GM18861 (cell line): Measurements from ENCODE around the gene APOBEC3G.

ENCODE experiments used
- ATAC-seq: cut with Tn5 transposase; IDR thresholded peaks from one replicate; pipeline ENCODE4 v1.9.1; 2021; ENCODE audit not compliant: unreplicated experiment

Gene APOBEC3G

DNA sequence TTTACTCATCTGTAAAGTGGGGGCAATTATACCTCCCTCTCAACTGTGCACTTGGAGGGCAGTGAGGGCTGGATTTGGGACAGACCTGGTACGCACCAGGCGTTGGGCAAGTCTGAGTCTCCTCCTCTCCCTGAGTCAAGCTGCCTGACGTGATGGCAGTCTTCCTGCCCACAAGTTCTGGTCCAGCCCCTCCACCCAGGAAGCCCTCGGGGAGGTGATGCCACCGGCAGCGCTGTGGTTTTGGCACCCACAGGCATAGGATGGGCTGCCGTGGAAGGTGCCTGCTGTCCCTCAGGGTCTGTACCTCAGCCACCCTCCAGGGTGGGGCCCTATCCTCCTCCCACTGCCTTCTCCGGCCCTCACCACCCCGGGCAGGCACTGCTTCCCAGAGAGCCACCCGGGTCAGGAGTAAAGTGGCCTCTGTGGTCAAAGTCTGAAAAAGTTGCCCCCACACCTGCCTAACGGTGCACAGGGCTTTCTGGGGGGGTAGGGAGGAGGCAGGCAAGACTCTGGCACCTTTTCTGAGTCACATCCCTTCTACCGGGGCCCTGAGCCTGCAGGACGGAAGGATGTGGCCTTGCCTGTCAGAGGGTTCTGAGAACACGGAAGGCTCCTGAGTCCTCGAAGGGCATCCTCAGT, 13.5 kb downstream of the APOBEC3G start:
- ATAC-seq: no peak

DNA sequence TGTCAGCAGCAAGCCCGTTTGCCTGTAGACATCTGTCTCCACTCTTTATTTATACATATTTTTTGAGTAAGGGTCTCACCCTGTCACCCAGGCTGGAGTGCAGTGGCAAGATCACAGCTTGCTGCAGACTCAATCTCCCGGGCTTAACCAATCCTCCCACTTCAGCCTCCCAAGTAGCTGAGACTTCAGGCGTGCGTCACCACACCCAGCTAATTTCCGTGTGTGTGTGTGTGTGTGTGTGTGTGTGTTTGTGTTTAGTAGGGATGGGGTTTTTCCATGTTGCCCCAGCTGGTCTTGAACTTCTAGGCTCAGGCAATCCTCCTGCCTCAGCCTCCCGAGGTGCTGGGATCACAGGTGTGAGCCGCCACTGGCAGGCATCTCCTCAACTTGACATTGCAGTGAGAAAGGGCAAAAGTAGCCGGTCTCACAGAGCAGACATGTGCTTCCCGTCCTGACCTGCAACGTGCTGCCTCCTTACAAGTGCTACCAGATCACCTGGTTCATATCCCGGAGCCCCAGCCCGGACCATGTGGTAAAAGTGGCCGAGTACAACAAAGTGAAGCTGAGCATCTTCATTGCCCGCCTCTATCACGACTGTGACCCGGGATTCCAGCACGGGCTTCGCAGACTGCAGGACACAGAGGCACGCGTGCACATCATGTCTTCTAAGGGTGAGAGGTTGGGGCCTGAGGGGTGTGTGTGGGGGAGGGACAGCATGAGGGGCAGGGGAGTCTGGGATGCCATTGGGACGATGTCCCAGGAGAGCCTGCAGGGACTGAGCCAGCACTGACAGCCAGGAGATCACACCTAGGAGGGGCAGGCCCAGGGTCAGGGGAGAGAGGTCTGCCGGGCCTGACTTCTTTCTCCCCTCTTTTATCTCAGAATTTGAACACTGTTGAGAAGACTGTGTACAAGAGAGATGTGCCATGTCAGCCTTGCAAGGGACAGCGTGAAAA, 14.3 kb downstream of the APOBEC3G start:
- ATAC-seq: no peak

DNA sequence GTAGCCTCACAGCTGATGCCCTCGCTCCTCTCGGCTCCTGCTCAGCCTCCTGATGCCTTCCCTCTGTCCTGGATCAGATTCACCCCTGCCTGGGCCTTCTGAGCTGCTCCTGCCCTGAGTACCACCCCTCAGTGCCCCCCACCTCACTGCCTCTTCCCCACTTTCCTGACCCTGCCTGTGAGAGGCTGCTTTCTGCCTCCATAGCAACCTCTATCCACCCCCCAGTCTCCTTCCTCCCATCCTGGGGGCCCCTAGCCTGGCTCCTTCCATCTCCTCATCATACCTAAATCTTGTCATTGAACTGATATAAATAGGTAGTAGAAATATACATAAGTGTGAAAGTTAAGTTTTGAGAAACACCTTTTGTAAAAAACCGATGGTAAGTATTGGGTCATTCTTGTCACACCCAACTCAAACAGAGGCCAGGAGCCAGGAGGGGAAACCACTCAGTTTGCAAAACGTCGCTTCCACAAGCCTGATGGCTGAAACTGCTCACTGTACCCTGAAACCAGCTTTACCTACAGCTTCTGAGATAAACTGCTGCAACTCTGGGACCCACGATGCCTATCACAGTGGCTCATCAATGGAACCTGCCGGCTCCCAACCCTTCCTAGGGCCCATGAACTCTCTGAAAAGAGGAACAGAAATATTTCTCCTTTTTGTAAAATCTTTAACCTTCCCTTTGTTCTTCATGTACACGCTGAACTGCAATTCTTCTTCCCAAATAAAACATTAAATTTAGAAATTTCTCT, 15.2 kb downstream of the APOBEC3G start:
- no peak for ATAC-seq

DNA sequence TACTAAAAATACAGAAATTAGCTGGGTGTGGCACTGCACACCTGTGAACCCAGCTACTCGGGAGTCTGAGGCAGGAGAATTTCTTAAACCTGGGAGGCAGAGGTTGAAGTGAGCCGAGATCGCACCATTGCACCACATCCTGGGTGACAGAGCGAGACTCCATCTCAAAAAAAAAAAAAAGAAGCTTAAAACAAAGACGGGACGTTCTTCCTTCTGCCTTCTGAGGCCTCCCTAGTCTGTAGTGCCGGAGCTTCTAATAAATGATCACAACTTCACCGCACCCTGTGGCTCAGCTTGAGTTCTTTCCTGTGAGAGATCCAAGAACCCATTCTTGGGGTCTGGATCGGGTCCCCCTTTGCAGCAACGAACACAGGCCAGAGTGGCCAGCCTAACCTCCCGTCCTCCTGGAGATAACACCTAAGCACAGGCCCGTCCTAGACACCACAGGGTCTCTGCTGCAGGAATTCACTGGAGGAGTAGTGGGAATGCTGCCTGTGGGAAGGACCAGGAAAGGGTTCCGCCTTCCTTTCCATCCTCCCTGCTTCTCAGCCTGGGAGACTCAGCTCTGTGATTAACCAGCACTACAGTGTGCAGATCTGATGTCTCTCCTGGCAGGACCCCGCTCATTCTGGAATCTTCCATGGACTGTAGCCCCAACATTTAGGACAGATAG, 17.8 kb downstream of the APOBEC3G start:
- ATAC-seq: no peak

DNA sequence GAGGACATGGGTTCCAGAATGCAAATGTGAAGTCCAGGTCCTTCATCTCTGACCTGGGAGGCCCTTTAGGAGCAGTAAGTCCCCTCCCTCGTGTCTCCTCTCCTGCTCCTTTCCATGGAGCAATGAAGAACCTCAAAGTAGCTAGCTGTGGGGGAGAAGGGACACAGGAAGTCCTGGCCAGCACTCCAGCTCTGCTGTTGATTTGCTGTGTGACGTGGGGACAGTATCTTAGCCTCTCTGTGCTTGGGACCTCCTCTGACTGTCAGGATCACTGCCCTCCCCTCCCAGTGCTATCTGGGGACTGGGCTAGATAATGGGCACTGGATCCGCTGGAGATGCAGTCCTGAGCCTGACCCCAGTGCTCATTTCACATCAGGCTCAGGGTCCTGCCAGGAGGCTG, 18.9 kb downstream of the APOBEC3G start:
- no peak for ATAC-seq

DNA sequence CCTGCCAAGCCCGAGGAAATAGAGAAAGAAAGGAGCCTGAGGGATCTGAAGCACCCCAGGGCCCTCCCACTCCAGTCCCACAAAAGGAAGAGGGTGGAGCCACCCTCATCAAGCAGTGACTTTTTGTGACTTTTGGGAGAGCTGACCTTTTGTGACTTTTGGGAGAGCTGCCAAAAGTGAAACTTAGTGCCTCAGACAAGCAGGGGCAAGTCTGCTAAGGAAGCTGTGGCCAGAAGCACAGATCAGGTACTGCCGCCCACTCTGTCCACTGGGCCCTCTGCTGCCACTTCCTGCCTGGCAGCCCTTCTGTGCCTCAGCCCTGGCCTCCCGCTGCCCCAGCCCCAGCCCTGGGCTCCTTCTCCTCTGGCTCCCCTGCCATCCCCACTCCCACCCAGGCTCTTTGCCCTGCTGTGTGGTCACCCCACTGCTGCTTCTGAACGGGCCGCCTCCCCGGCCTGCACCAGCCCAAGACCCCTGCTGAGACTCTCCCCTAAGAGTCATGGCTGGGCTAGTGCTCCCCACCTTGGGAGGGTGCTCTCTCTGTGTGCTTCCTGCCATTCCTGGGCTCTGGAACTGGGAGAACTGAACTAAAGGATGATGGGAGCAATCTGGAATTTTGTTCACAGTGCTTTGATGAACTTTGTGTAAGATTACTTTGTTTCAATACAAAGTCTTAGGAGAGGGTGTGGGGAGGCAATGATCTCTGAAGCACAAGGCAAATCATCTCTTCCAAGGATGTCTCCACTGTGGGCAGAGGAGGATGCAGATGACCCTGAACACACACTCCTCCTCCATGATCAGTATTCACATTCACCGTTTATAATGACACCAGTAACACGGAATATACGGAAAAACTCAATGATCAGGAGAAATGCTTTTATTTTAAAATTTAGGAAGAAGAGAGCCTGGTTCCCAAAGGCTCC, 20.3 kb downstream of the APOBEC3G start, which contains the start of gene APOBEC3H:
APOBEC3H (plus strand) TSS at position 147 of the 923 bp plus-strand sequence. CDS start 3,035 bp downstream, outside the sequence.
- no peak for ATAC-seq

DNA sequence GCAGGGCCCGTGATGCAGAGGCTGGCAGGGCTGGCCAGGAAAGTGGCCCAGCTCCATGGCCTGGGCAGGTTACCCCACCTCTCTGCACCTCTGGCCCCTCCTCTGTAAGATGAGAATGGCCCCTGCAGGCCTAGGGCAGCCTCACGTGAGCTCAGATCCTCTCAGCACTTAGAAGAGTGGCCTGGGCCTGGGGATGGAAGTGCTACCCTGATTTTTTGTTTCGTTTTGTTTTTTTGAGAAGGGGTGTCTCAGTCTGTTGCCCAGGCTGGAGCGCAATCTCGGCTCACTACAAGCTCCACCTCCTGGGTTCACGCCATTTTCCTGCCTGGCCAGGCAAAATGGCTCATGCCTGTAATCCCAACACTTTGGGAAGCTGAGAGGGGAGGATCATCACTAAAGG, 21.0 kb downstream of the APOBEC3G start:
- no peak for ATAC-seq

DNA sequence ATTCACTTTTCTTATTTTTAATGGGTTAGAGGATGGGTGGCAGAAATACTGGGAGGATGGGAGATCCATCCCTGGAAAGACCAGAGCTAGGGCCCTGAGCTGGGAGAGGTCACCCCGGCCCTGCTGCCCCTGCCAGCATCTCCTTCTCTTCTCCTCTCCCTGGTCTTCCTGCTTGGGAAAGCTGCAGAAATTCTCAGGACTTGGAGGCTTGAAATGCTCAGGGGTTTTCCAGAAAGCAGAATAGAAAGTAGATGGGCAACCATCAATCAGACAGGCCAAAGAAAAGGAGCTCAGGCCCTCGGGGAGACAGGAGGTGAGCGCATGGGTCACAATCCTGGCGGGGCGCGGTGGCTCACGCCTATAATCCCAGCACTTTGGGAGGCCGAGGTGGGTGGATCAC, 21.5 kb downstream of the APOBEC3G start:
- no peak for ATAC-seq

DNA sequence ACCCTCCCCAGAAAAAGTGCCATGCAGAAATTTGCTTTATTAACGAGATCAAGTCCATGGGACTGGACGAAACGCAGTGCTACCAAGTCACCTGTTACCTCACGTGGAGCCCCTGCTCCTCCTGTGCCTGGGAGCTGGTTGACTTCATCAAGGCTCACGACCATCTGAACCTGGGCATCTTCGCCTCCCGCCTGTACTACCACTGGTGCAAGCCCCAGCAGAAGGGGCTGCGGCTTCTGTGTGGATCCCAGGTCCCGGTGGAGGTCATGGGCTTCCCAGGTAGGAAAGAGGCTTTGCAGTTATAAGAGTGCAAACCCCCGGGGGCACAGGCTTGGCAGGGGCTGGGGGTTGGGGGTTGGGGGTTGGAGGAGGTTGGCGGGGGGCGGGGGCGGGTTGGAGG, 24.2 kb downstream of the APOBEC3G start:
- ATAC-seq: no peak

DNA sequence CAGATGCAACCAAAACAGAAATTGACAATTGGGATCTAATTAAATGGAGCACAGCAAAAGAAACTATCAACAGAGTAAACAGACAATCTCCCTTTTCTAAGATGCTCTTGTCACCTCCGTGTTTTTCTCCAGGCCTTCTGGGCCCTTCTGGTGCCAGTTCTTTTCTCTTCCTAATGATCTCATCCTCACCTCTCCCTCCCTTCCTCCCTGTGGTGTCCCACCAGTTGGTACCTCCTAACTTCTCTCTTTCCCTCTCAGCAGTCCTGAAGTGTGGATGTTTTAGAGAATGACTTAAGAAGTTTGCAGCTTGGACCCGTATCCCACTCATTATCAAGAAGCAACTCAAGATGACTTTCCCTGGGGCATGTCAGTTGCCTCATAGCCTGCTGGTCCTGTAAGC, 26.4 kb downstream of the APOBEC3G start:
- no peak for ATAC-seq

DNA sequence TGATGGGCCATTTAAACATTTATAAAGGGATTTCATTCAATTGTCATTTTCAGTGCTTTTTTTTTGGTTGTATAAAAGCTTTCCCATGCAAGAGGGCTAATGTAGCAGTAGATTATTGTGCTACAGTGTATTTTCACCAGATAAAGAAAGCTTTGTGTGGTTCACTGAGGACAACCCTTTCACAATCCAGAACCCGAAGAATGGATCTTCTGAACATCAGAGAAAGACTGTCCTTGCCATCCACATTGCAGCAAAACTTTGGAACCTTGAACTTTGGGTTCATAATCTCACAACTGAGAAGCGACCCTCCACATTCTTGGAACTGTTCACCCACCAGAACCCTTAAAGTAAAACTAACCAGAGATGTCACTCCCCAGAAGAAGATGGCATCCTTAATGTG, 29.3 kb downstream of the APOBEC3G start:
- no peak for ATAC-seq

DNA sequence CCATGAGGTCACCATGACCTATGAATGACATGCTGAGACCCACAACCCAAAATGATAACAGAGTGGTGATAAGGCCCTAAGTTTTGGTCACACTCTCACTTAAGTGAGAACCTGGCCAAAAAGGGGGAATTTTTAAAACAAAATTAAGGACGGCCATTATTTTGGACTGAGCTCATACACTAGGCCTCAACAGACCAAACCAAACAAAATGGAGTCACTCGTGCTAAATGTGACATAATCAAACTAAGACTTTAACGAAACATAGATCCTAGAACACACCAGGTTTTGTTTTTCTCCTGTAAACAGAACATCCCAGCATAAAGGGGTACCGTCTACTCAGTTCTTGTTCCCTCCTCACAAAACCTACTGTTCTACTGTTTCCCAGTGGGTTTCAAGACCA, 31.4 kb downstream of the APOBEC3G start:
- ATAC-seq: no peak

DNA sequence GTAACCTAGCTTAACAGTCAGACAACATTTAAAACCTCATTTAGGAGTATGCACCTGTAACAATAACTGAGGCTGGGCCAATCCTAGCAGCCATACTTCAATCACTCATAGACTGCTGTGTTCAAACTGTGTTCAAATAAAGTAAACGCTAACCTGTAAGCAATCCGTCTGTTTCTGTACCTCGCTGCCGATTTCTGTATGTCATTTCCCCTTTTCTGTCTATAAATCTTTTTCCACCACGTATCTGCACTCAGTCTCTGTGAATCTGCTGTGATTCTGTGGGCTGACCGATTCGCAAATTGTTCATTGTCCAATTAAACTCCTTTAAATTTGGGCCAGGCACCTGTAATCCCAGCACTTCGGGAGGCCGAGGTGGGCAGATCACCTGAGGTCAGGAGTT, 32.3 kb downstream of the APOBEC3G start:
- ATAC-seq: no peak

DNA sequence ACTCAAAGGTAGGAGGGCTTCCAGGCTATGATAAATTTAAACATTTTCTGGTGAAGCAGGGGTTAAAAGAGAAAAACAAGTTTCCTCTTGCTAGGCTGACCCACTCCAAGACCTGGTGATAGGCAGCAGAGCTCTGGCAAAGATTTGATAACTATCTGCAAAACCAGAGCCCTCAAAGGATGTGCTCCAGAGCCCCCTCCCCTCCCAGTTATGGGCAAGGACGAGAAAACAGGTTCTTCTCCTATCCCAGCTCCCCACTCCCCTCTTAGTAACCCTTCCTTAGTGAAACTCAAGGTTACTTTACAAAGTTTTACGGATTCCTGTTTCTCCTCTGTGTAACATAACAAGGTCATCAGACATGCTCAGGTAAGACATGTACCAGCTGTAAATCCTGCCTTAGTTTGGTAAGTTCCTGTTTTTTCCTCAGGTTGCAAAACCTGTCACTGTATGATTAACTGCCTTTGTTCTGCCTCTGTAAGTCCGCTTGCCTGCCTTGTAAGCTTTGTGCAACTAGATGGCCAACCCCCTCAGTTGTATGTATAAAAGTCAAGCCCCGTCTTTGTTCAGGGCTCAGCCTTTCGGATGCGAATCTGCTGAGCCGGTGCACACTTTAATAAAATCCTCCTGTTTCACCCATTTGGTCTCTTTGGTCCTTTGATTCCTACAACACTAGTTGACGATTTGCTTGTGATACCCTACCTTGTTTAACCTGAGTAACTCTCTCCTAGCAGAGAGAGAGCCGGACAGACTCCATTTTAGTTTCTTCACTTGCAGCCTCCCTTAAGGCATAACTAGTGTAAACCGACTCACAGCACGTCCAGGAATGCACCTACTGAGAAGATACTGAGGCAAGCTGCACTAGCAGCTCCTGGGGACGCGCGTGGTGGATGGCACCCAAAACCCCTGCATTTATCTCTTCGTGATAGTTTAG, 33.8 kb downstream of the APOBEC3G start:
- no peak for ATAC-seq

DNA sequence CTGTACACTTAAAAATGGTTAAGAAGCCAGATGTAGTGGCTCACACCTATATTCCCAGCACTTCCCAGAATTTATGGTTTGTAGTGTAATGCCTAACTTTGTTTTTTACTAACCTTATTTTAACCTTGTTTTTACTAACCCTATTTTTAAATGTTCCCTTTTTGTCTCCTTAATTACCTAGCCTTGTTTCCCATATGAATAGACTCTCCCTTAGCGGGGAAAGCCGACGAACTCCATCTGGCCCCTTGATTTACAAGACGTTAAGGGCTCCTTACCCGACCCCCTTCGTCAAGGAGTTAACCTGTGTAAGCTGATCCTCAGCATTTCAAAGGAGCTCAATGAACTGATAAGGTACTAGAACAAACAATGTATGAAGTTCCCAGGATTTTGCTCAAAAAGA, 37.0 kb downstream of the APOBEC3G start:
- ATAC-seq: no peak

DNA sequence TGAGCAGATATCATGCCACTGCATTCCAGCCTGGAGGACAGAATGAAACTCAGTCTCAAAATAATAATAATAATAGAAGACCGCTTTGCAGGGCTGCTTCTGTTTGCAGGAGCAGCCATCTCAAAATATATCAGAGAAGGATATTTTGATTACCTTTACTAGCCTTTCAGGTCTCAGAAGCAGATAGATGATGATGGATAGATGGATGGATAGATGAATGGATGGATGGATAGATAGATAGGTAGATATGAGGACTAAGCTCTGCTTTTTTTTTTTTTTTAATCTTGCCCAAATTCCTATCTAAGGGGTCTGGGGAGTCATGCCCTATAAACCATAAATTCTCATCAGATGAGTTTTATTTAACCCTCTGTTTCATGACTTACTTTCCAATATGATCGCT, 38.5 kb downstream of the APOBEC3G start:
- ATAC-seq: no peak

DNA sequence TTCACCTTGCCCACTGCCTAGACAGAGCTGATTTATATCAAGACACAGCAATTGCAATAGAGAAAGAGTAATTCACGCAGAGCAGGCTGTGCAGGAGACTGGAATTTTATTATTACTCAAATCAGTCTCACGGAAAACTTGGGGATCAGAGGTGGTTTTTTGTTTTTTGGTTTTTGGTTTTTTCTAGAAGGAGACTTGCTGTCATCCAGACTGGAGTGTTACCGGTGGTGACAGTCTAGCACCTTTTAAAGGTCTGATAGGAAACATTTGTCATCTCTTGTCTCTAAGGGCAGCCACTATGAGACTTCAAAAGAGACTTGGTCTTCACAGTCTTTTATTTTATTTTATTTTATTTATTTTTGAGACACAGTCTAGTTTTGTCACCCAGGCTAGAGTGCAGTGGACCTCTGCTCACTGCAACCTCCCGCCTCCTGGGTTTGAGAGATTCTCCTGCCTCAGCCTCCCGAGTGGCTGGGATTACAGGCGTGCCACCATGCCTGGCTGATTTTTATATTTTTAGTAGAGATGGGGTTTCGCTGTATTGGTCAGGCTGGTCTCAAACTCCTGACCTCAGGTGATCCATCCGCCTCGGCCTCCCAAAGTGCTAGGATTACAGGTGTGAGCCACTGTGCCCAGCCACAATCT, 39.0 kb downstream of the APOBEC3G start:
- no peak for ATAC-seq

DNA sequence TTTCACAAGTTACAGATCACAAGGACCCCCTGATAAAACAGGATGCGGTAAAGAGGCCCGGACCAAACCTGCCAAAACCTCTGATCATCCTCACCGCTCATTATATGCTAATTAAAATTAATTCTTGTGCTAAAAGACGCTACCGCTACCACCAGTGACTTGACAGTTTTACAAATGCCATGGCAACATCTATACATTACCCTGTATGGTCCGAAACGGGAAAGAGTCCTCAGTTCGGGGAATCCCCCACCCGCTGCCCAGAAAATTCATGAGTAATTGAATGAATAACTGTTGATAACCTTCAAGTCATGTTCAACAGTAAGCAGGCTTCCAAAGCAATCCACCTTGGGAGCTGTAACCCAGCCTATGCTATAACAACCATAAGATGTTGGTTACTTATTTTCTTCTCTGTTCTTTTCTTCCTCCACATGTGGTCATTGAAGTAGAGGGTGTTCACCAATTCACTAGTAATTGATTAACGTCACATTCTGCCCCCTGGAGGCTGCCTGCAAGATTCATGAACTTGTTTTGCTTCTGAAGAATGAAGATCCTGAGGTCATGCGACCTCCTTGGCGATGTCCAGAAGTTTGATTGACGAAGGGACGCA, 40.6 kb downstream of the APOBEC3G start:
- no peak for ATAC-seq
